Measurements from ENCODE around the gene TRIP12.
"Not testable (repeated sequence)": the region's sequence is repeated elsewhere in the genome, so short reads cannot be mapped to it uniquely, and the experiment has no call there.

The TRIP12 gene

GRCh38 chr2:229870903-229871656, 50.7 kb downstream of the TRIP12 start:
- no peak for DNase-seq

GRCh38 chr2:229869226-229869625, 52.6 kb downstream of the TRIP12 start:
- no peak for DNase-seq

DNA sequence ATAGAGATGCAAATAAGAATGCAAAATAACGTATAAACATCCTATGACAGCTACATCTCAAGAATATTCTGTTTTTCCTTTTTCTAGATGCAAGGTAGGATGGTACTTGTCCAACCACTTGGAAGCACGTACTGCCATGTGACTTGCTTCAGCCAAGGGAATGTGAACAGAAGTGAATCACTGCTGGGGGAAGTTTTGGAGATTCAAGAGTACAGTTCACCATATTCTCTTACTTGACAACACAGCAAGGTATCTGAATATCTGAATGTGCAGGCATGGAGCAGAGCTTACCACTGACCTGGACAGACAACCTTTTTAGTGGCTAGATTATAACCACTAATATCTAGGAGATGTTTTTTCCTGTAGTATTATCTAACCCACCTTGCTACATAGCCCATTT, 53.0 kb downstream of the TRIP12 start:
- no peak for DNase-seq

DNA sequence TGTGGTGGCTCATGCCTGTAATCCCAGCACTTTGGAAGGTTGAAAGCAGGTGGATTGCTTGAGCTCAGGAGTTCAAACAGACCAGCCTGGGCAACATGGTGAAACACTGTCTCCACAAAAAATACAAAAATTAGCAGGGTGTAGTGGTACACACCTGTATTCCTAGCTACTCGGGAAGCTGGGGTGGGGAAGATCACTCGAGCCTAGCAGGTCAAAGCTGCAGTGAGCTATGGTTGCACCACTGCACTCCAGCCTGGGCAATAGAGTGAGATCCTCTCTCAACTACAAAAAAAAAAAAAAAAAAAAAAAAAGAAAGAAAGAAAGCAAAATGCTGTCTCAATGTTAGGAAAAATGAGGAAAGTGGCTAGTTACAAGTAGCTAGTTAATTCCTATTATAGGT, 56.8 kb downstream of the TRIP12 start:
- DNase-seq: no peak

DNA sequence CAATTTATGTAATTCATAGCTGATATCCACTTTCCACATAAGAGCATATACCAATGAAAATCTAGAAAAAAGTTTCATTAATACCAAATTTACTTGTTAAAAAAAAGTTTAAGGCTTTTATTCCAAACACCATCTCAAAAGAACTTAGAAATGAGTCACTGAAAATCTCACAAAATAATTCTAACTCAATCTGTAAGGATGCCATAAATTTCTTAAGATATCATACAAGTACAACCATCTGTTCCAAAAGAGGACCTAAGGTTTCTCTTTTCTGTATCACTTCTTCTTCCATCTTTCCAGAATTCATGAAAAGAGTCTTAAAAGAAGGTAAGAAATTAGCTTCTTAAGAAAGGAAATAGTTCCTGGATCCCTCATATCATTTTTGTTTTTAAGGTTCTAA, 60.4 kb downstream of the TRIP12 start:
- no peak for DNase-seq

- no peak for DNase-seq
Observed at GRCh38 chr2:229860334-229860733, 61.5 kb downstream of the TRIP12 start.

GRCh38 chr2:229858351-229858750, 63.5 kb downstream of the TRIP12 start:
- DNase-seq: no peak

GRCh38 chr2:229857634-229858033, 64.2 kb downstream of the TRIP12 start:
- DNase-seq: no peak

DNA sequence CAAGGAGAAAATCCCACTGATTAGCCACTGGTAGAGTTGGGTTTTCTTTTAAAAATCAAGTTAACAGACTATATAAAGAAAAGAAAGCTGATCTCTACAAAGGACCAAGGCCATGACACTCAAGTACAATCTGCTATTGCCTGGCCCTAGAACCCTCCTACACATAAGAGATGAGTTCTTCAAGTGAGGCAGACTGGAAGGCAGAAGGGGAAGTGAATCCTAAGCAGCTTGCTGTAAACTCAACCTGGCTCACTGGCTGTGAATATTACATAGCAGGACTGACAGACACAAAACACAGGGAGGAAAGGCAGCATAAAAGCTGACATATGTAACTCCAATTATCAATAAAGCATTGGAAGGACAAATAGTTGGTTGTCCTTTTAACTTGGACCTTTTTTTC, 65.4 kb downstream of the TRIP12 start:
- DNase-seq: no peak

- DNase-seq: no peak
Observed at GRCh38 chr2:229855116-229855515, 66.7 kb downstream of the TRIP12 start.

DNA sequence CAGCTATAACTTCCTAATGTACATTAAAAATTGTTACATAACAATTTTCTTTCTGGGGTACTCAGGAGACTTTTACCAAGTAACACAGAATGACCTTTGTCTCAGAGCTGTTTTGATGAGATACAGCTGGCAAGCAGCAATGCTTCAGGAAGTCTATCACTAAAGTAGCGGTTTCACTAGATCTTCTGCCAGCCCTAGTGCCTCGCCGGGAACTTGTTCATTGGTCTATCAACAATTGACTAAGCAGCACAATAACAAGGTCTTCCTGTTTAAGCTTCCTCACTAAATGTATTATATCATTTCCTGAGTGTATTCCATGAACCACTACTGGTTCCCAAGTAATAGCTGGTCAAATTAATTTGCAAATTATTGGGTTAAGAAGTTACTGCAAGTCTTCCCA, 69.2 kb downstream of the TRIP12 start:
- DNase-seq: peak; percentile 68

- no peak for DNase-seq
Observed at GRCh38 chr2:229851870-229852269, 69.9 kb downstream of the TRIP12 start.

- not testable (repeated sequence) for DNase-seq
Observed at GRCh38 chr2:229850355-229851275, 71.2 kb downstream of the TRIP12 start.

- DNase-seq: no peak
Observed at GRCh38 chr2:229849073-229849472, 72.7 kb downstream of the TRIP12 start.

DNA sequence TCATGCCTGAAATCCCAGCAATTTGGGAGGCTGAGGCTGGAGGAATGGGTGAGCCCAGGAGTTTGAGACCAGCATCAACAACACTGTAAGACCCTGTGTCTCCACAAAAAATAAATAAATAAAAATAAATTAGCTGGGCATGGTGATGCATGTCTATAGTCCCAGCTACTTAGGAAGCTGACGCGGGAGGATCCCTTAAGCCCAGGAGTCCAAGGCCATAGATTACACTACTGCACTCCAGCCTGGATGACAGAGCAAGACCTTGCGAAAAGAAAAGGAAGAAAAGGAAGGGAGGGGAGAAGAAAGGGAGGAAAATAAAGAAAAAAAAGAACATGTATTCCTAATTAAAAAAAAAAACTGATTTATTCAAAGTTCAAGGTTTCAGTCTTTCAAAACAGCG, 78.2 kb downstream of the TRIP12 start:
- no peak for DNase-seq

DNA sequence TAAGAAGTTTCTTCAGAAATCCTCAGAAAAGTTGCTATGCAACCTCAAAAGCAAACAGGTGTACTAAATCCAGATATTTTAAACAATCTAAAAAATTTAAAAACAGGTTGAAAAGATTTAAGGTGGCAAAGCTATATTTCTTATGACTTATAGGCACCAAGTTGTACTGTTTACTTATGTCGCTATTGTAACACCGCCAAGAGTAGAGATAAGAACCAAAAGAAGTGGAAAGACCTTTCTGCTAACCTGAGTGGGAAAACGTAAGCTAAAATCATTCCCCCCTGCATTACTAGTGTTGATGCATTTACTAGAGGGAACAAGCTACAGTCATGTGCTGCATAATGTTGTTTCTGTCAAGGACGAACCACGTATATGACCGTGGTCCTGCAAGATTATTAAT, 83.1 kb downstream of the TRIP12 start:
- DNase-seq: no peak

- DNase-seq: no peak
Observed at GRCh38 chr2:229836847-229837246, 85.0 kb downstream of the TRIP12 start.

DNA sequence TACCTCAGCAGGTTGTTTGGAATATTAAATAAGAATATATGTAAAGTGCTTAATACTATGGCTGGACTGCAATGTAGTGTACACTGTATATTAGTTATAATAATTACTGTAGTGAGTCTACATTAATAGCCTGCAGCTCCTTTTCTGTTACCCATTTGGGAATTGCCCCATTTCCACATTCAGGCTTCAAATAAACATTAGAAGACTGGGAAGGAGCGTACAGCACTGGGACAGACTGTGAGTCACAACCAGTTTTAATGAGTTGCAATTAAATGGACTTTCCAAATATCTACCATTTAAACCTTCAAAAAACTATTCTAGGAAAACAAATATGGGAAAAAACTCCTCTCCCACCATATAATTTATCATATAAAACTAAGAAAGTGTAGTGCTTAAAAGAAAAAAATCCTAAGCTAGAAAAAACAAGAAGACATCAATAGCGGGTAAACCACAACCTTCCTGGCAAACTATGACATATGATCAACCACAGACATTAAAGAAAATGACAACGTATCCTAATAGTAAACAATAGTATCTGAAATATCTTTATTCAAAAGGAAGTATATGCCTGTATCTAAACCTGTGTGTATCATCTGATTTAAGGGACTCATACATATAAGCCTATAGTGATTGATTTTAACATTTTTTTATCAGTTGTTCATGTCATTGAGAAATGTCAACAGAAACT, 86.1 kb downstream of the TRIP12 start:
- DNase-seq: peak; percentile 67

DNA sequence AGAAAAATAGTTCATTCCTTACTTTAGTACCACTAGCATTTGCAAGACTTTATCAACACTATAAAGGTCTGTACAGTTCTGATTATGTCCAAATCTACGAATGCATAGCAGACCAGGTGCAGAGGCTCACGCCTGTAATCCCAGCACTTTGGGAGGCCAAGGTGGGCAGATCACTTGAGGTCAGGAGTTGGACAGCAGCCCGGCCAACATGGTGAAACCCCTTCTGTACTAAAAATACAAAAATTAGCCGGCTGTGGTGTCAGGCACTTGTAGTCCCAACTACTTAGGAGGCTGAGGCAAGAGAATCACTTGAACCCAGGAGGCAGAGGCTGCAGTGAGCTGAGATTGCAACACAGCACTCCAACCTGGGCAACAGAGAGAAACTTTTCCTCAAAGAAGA, 87.4 kb downstream of the TRIP12 start:
- DNase-seq: not testable (repeated sequence)

GRCh38 chr2:229832510-229832898, 89.3 kb downstream of the TRIP12 start:
- peak; percentile 15 for DNase-seq

GRCh38 chr2:229831805-229832509, 89.9 kb downstream of the TRIP12 start:
- no peak for DNase-seq

GRCh38 chr2:229825476-229825875, 96.3 kb downstream of the TRIP12 start:
- DNase-seq: no peak

- no peak for DNase-seq
Observed at GRCh38 chr2:229821316-229821715, 100.5 kb downstream of the TRIP12 start.

Data from CD4-positive, alpha-beta T cell treated with Interleukin-10 for 1 hour (primary cell).